HG03103 (cell line): ENCODE results near the gene C1orf105.

Source experiments
- ATAC-seq: cut with Tn5 transposase; IDR thresholded peaks from one replicate; pipeline ENCODE4 v1.9.1; 2021; ENCODE audit warnings: low read depth; ENCODE audit not compliant: unreplicated experiment

Gene C1orf105

DNA sequence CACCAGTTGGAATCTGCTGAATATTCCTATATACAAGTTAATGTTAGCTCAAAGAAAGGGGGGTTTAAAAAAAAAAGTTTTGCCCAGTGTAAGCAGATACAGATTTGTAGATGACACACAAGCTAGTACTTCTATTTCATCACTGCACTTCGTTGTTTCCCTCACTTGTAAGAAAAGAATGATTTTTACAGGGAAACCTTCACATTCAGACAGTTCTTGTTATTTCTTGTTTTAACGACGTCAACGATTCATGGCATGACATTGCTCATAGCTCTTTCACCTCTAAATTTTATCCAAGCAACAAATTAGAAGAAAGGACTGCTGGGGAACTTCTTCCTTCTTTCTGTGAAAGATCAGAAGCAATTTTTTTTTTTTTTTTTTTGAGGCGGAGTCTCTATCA, 25.7 kb upstream of the C1orf105 start:
- ATAC-seq, result no peak

DNA sequence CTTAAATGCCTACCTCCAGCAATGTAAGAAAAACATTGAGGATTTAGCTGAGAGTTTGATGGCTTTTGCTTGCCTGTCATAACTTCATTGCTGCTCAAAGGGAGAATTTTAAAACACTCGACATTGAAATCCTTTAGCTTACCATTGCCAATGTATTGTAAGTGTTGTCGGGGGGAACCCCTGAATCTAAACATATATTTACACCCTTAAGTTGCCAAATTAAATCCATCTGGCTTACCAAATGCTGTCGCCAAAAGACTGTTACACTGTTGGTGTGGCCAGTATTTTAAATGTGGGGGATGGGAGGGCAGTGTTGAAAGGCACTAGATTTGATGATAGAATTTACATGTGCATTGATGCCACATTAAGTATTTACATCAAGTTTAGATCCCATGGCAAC, 24.9 kb upstream of the C1orf105 start:
- ATAC-seq, result no peak

DNA sequence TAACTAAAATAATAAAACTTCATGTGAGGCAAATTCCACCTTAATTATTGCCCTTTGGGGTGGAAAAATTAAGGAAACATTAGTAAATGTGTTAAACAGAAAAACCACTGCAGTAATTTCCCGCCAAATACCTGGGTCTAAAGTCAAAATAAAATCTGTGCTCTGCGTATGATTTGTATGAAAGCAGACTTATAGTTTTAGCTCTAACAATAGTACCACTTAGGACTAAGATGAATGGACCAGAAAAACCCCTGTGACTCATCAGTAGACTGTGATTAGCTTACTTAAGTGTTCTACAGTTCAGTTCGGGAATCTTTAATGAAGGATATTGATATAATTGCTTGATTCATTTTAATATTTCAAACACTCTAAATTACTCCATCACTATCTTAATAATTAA, 23.3 kb upstream of the C1orf105 start:
- no peak for ATAC-seq

DNA sequence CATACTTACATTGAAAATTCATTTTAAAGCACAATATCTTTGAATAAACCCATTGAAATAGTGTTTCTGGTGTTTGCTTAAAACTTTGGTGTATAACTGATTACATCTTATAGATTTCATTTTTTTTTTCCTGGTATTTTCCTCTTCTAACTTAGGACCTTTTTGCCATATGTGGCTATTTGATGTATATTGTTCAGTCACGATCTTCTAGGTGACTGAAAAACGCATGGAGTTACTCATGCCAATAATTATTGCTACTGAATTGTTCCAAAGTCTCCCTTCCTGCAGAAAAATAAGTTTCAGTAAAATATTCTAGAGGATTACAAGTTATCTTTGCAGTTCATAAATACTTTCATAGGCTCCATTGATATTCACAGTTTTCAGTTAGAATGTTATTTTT, 22.9 kb upstream of the C1orf105 start:
- no peak for ATAC-seq

DNA sequence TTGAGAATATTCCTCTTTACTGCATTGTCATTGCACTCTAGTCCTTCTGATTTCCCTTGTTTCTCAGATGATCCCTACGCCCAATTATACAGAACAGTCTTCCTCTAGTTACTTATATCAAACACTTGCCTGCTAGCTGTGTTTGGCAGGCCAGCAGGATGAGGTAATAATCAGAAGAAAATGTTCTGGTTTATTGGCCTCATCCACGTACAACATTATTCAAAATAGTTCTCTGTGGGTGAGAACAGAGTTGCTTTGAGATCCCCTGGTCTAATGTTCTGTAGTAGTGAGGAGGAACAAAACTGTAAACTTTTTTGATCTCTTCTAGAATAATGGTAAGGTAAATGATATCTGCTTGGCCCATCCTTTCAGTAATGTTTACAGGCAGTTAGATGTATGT, 22.3 kb upstream of the C1orf105 start:
- no peak for ATAC-seq

DNA sequence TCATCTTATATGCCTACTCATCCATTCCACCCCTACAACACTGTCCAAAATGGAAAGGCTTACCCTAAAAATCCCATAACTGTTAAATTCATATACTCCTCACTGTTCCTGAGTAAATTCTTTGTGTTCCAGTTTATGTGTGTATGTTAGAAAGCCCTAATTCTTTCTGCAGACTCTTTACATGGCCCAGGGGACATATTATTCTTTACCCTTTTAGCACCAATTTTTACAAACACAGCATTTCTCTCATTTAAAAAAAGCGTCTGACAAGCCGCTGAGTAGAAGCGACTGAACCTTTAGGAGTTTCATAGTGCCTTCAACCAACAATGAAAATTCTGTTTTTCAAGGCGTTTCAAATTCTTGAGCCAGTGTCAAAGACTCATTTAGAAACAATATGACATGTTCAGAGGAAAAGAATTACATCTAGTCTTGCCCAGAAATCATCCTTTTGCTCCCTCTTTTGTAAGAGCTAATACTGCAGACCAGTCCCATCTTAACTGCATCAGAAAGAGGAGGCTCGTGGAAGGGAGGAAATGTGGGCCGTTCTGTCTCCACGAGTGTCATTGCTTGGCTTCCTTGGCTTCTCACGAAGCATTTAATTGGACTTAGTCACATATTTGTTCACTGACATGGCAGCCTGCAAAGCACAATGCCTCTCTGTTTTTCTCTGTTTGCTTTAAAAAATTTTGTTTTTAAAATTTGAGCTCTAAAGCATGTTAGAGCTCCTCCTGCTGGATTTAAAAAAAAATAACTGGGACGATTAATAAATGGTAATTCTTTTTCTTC, 21.3 kb upstream of the C1orf105 start:
- no peak for ATAC-seq

DNA sequence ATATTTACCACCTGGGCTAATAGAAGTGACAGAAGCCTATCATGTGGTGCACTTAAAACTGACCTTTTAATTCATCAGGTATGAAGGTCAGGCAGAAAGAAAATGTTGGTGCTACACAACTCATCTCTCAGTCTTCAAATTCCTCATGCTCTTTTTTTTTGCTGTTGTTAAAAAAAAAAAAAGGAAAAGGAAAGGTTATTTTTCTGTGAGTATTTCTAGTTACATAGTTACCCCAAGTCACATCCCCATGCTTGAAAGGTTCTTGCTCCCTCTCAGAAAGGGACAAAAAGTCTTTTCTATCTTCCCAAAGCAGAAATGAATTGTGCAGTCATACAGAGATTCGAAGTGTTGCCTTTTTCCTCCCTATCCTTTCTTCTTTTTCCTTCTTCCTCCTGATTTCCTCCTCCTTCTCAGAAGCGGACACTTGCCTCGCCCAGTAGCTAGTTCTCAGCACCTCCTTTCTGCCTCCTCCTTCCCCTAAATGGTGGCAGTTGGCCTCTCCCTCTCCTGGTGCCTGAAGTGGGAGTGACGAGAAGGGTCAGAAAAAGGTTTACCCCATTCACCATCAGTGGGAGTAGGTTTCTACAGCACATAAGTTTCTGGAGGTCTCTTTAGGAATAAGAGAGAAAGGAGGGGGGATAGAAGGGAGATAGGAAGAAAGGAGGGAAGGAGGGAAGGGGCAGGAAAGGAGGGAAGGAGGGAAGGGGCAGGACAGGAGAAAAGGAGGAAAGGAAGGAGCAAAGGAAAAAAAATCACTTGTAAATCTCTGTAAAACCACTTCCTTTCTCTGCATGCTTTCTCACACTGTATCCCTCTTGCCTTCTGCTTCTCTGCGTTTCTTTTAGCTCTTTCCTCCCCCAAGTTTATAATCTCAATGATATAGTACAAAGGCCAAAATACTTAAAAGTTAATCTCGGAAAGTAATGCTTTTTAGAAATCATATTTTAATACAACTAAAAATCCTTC, 20.4 kb upstream of the C1orf105 start:
- no peak for ATAC-seq

DNA sequence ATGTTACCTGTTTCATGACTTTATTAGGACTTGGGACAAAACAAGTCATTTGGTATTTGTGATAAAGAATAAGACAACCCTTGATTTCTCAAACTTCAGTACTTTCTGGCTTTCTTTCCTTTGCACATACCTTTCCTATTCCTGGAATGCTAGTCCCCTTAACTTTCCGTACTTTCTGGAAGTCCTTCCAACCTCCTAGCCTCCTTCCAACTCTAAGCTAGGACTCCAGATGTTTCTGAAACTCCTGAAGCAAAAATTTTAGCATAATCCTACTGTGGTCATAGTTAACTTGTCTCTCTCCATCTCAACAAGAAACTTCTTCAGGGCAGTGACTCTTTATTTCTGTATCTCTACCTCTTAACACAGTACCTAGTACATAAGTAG, 19.8 kb upstream of the C1orf105 start:
- ATAC-seq, result no peak

DNA sequence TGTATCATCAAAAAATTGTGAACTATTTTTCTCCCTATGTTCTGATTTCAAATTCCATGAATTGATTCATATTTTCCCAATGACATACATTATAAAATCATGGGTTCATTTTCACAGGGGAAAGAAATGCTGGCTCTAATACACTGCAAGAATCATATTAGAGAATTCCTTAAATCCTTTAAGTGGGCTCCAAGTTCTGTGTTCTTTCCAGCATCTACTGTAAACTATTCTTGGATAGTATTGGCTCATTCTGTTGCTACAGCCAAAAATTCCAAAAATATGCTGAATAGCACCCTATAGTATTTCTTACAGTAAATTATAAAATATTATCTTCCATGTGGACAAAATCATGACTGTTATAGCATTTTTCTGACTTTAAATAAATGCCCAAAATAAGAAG, 19.0 kb upstream of the C1orf105 start:
- no peak for ATAC-seq

DNA sequence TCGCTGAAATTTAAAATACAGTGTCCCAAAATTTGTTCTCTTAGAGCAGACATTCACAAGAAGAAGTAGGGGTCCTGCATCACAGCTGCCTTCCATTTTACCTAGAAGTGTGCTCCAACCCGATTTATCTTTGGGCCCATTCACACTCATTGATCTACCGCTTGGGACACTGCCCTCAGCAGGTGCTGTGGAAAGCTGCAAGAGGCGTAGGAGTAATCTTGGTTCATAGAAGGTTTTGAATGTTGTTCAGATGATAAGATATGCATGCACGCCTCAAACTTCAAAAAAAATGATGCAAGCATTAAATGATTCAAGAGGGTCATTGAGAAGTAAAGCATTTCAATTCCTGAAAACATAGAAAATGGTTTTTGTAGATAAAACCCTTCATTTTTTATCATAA, 18.6 kb upstream of the C1orf105 start:
- no peak for ATAC-seq

DNA sequence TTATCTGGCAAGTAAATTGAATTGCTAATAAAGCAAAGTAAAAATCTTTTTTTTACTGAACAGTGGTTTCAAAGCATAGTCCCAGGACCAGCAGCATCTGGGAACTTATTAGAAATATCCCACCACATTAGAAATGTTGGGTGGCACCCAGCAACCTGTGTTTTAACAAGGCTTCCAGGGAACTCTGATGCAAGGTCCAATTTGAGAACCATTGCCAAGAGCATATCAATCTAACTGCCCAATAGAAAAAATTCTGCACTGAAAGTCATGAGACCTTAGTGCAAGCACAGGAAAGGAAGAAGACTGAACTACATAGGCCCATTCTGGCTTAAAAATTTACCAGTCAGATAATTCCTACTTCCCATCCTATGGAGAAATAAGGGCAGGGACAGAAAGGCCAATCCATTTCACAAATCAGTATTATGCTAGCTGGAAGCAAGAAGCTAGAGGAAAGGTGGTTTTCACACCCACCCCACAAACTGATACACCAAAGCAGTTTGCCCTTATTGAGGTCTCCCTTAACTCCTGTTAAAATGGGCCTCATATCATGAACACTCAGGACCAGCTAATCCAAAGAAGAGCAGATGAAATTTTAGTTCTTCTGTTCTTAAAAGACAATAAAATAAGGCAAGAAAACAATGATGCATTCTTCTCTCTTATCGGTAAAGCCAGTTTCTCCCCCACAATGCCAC, 17.5 kb upstream of the C1orf105 start:
- no peak for ATAC-seq

DNA sequence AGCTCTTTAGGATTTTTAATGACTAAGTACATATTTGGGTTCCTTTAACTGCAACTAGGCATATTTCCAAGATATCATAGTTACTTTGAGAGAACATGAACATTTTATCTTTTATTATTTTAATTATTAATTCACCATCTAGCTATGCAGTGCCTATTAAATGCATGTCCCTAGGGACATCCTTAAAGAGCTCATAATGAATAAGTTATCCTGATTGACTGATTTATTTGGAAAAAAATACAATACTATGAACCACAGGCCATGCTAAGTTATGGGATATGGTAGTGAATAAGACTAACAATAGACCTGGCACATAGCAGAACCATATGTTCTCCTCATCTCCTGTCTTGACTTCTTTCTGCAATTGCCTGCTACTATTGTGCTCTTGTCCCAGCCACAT, 16.4 kb upstream of the C1orf105 start:
- no peak for ATAC-seq

DNA sequence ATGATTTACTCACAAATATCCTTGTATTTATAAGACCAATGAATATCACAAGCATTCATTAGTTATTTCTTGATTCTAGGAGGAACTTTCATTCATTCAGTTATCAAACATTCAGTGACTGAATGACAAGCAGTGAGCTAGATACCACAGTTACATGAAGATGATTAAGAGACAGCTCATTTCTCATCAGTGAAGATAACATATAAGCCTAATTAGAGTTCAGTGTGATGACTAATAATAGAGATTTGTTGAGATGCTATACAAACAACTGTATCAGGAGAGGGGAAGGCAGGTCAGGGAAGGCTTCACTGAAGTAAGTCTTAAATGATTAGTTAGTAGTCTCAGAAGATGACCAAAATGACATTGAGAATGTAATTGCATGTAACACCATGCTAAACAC, 14.6 kb upstream of the C1orf105 start:
- no peak for ATAC-seq

DNA sequence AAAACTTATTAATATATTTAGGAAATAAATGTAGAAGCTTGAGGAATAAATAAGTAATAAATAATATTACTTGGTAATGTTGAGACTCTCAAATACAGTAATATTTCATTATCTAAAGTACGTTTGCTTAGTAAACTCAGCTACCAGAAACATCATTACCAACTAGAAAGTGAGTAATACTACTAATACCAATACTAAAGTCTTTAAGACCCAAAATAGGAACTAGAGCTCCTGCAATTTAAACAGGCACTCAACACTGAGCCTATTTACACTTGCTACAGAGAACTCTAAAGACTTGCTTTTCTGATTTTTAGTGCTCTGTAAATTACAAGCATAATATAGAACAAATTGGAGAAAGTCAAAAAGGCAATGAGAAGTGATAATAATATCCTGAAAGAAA, 13.5 kb upstream of the C1orf105 start:
- no peak for ATAC-seq

DNA sequence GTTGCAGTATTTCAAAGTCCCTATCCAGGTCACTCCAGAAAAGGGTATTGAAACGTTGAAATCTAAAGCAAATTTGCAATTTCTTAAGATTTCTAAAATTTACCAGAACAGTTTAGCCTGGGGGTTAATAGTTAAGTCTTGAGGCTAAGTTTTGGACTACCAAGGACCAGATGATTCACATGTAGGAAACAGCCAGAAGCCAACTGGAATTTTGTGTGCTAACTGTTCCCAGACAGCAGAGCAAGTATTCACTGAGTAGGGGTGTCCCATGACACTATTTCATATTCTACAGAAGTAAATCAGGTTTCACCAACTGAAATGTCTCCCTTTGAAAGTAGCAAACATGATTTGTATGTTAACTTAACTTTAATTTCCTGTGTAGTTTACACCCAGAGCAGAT, 11.5 kb upstream of the C1orf105 start:
- ATAC-seq, result no peak

DNA sequence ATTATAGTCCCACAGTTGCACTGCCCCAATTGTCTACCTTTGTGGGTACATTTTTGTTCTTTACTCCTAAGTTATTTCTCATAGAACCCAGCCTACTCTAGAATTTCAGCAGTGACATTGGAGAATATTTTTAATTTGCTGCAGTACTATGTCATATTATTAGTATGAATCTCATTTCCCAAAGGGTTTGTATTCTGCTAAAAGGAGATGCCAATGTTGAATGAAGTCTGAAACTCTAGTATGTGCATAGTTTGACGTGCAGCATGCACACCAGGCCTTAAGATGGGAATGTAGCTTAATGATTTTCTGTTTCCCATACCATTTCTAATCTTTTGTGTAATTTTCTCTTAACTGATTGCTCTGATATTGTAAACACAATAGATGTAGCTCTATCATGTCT, 10.5 kb upstream of the C1orf105 start:
- ATAC-seq, result no peak

DNA sequence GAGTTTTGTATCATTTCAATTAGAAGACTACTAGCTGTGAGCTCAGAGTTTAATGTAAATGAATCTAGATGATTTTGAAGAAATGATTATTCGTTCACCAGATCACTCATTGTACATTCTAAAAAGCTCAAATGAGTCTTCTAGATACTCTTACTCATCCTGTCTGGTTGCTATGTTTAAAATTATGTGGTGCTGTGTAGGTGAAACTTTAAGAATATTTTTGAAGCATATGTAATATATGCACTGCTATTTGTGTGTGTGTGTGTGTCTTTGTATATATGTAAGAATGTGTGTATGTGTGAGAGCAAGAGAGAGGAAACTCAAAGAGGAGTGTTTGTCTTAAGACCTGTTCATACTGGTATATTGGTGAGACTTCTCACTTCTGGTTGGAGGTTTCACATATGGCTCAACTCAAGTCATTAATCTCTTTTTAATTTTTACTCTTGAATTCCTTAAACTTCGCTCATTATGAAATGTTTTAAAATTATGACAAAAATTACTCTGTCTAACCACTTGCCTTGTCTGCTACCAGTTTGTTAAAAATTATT, 8.6 kb upstream of the C1orf105 start:
- ATAC-seq, result no peak

DNA sequence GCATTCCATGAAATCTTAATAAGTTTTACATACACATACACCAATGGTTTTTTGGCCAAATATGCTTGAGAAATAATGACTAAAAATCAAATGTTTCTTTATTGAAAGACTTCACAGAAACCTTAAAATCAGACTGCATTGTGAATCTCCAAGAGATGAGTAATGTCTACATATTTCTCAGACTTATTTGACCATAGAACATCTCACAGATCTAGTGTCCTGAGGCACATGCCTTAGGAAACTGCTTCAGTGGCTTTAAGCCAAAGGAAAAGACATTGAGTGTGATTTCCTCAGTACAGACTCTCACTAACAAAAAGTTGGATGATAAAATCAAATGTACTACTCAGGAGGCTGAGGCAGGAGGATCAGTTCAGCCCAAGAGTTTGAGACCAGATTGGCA, 6.2 kb upstream of the C1orf105 start:
- ATAC-seq, result no peak

DNA sequence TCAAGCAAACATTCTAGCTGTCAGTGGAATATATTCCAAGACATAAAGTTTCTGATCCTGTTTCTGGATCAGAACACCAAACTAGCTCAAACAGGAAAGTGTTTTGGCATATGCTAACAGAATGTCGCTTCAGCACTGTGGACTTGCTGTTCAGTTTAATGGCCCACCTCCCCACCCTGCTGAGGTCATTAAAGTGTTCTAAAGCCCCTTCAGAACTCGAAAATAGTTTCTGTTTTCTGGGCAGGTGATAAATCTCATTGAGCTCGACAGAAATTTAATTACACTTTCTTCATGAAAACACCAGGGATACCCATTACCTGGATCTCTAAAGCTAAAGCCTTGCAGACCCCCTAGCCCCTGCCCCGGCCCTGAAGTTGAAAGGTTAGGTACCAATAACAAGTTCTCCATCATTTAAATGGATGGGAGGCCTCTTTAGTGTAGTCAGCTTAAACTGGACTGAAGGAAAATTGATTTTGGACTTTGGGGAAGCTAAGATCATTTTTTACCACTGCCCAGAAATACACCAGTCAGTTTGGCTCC, 3.9 kb upstream of the C1orf105 start:
- ATAC-seq, result no peak

DNA sequence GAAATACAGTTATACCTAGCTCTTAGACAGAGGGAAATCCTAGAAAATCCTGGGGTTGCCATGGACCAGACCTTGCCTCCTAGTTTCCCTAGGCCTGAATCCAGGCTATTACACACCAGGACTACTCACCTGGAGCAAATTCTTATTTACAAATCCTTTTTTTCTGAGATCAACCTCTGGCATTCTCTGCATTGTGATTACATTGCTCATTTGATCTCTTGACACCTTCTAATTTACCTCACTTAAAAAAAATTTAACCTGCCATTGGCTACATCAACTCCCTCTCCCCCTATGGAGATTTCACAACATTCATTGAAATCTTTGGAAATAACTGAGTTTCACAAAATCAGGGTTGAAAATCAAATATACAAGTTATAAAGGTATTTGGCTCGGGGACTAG, 2.9 kb upstream of the C1orf105 start:
- no peak for ATAC-seq
